Spleen (tissue), 7 donors: ENCODE data around the gene GRIA1.

Experiments
- CTCF ChIP-seq, 11 experiments: fragments of 200-600 bp in 7 of 11; fragments of 450-650 bp in 4 of 11; sonication (generic) in 4 of 11; IDR thresholded peaks in 8 of 11; conservative IDR thresholded peaks in 3 of 11; 1 replicate in 7 of 11; 2 replicates in 4 of 11; pipeline versions ENCODE4 v1.4.0 to v1.8.0; 2016 to 2021; ENCODE audit warnings: antibody characterized with exemption in 11 of 11, inconsistent platforms in 4 of 11, mild to moderate bottlenecking in 1 of 11
- POLR2AphosphoS5 ChIP-seq, 3 donors: sonication (generic); formaldehyde crosslinking; IDR thresholded peaks; one replicate each; pipeline ENCODE4 v1.5.1; 2017; ENCODE audit warnings: antibody characterized with exemption in 3 of 3
- donor health status: DM: no; HTN: no; CAD: no; lungs with moderate emphysema.
- donor health status: DM: no; HTN: no; CAD: no.
- donor health status: DM: no; HTN: no; CAD: no.

DNA sequence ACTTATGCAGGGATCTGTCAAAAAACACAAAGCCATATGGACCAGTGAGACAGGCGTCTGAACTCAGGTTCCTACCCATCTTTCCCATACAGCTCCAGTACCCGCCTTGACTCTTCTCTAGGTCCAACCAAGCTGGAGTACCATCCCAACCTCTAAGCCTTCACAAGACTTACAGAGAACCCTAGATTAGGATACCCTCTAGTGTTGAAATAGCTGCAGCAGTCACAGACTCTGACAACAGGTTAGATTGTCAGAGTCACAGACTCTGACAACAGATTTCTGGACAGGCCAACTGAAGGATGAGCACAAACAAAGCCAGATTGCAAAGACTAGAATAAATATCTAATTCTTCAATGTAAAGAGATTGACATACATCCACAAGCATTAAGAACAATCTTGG is 266.1 kb downstream of the GRIA1 start:
- TF ChIP-seq POLR2AphosphoS5 (IDR thresholded peaks at IDR 0.05) (no peak), CTCF (IDR thresholded peaks at IDR 0.05 in 8 of 11, conservative IDR thresholded peaks at IDR 0.05 in 3 of 11) (no peak)
